Stimulated activated naive CD8-positive, alpha-beta T cell treated with anti-CD3 and anti-CD28 coated beads, Interleukin-15, Interleukin-2, amounts not matched to agents 100 ng/mL and 50 ng/mL, for 24 hours (primary cell): ENCODE data around the gene C1QTNF4.
"Not testable (repeated sequence)": the region's sequence is repeated elsewhere in the genome, so short reads cannot be mapped to it uniquely, and the experiment has no call there.

Experiments
- H3K27ac Mint-ChIP-seq: one replicate; pipeline ENCODE4 v1.8.0; 2021; ENCODE audit warnings: mild to moderate bottlenecking, mixed read lengths
- H3K27me3 Mint-ChIP-seq: one replicate; pipeline ENCODE4 v1.8.0; 2021; ENCODE audit warnings: mixed read lengths
- H3K36me3 Mint-ChIP-seq: one replicate; pipeline ENCODE4 v1.8.0; 2021; ENCODE audit warnings: low read depth, mixed read lengths
- H3K4me1 Mint-ChIP-seq: one replicate; pipeline ENCODE4 v1.8.0; 2021; ENCODE audit warnings: low read depth, mixed read lengths
- H3K4me3 Mint-ChIP-seq: one replicate; pipeline ENCODE4 v1.8.0; 2021; ENCODE audit warnings: mild to moderate bottlenecking, mixed read lengths
- H3K9me3 Mint-ChIP-seq: one replicate; pipeline ENCODE4 v1.8.0; 2021; ENCODE audit warnings: mixed read lengths

Gene C1QTNF4

DNA sequence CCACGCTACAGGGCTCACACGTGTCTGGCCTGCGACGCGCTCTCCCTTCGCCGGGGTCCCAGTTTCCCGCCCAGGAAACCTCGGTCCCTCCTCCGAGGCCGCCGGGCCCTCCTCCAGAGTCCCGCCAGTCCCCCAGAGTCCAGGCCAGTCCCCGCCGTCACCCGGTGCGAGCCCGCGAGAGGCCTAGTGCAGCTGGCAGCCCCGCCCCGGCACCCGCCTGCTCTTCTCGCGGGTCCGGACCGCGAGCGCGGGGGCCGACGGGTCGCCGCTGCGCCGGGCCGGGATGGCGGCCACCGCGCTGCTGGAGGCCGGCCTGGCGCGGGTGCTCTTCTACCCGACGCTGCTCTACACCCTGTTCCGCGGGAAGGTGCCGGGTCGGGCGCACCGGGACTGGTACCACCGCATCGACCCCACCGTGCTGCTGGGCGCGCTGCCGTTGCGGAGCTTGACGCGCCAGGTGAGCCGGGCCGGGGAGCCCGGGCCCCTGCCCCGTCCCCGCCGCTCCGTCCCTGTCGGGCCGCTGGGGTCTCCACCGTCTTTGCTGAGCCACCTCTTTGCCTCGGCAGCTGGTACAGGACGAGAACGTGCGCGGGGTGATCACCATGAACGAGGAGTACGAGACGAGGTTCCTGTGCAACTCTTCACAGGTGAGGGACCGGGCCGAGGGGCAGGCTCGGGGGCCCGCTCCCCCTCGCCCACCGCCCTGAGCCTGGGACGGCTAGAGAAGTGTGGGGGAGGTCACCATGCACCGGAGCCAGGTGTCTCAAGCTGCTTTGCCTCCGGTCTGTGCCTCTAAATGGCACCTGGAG lies 28.7 kb downstream of the C1QTNF4 start, which contains the start of gene PTPMT1:
Gene PTPMT1 (plus strand): TSS at position 260 of the 809 bp plus-strand sequence. CDS start 24 bp downstream, at position 284.
- no peaks in the 10 kb centered on the region for H3K27me3 Mint-ChIP-seq
- H3K9me3 Mint-ChIP-seq: no peaks in the 10 kb centered on the region
- H3K36me3 Mint-ChIP-seq: peaks cover 11% of the 10 kb centered on the region
- peak within 1 kb of the TSS; percentile 88 for H3K4me3 Mint-ChIP-seq
- peaks cover 46% of the 10 kb centered on the region for H3K4me1 Mint-ChIP-seq
- H3K27ac Mint-ChIP-seq: peak within 1 kb of the TSS; percentile 87

DNA sequence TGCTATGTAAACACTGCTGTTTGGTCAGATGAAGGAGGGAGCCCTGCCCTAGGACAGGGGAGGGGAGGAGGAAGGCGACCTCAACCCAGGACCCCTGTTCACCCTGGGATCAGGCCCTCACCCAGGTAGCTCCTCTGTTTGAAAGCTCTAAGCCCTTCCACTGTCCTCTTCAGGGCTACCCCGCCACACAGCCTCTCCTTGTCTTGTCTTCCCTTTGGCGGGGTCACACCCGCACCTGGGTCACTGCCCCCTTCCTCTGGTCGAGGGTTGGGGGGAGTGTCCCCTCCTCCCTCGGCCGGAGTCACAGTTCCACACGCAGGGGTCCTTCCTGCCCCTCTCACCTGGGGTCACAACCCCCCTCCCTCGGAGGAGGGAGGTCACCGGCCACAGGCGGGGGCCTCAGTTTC lies 29.3 kb downstream of the C1QTNF4 start:
- Mint-ChIP-seq H3K4me1 (peaks cover 46% of the 10 kb centered on the region), H3K27me3 (no peaks in the 10 kb centered on the region), H3K36me3 (peaks cover 7% of the 10 kb centered on the region), H3K4me3 (peak overlapping the region; percentile 88), H3K9me3 (no peaks in the 10 kb centered on the region), H3K27ac (peak overlapping the region; percentile 87)

DNA sequence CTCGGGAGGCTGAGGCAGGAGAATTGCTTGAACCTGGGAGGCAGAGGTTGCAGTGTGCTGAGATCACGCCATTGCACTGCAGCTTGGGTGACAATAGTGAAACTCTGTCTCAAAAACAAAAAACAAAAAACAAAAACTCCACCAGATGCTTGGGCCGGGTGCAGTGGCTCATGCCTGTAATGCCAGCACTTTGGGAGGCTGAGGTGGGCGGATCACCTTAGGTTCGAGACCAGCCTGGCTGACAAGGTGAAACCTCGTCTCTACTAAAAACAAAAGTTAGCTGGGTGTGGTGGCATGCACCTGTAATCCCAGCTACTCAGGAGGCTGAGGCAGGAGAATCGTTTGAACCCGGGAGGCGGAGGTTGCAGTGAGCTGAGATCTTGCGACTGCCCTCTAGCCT lies 29.8 kb downstream of the C1QTNF4 start:
- H3K27ac Mint-ChIP-seq: peak overlapping the region; percentile 31
- H3K36me3 Mint-ChIP-seq, H3K27me3 Mint-ChIP-seq, H3K9me3 Mint-ChIP-seq: not testable (repeated sequence)
- H3K4me1 Mint-ChIP-seq: peaks cover 46% of the 10 kb centered on the region
- peak overlapping the region; percentile 88 for H3K4me3 Mint-ChIP-seq

DNA sequence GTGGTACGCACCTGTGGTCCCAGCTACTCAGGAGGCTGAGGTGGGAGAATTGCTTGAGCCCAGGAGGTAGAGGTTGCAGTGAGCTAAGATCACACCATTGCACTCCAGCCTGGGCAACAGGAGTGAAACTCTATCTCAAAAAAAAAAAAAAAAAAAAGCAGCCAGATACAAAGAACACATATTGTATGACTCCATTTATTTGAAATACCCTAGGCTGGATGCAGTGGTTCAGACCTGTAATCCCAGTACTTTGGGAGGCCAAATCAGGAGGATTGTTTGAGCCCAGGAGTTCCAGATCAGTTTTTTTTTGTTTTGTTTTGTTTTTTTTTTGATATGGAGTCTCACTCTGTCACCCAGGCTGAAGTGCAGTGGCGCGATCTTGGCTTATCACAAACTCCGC lies 31.8 kb downstream of the C1QTNF4 start:
- not testable (repeated sequence) for H3K4me3 Mint-ChIP-seq, H3K27ac Mint-ChIP-seq, H3K27me3 Mint-ChIP-seq, H3K36me3 Mint-ChIP-seq, H3K9me3 Mint-ChIP-seq
- peaks cover 46% of the 10 kb centered on the region for H3K4me1 Mint-ChIP-seq

DNA sequence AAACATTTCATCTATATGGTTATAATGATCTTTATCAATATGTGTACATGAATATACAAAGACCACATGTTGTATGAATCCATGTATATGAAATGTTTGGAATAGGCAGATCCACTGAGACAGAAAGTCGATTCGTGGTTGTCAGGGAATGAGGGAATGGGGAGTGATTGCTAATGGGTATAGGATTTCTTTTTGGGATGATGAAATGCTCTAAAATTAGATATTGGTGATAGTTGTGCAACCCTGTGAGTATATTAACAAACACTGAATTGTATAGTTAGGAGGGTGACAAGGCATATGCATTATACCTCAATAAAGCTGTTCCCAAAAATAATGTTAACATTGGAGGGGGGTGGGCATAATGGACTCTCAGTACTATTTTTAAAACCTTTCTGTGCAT lies 33.8 kb downstream of the C1QTNF4 start:
- Mint-ChIP-seq H3K36me3 (no peaks in the 10 kb centered on the region), H3K27me3 (no peaks in the 10 kb centered on the region), H3K27ac (no peak overlapping the region), H3K9me3 (no peaks in the 10 kb centered on the region), H3K4me1 (peaks cover 32% of the 10 kb centered on the region), H3K4me3 (no peak overlapping the region)

DNA sequence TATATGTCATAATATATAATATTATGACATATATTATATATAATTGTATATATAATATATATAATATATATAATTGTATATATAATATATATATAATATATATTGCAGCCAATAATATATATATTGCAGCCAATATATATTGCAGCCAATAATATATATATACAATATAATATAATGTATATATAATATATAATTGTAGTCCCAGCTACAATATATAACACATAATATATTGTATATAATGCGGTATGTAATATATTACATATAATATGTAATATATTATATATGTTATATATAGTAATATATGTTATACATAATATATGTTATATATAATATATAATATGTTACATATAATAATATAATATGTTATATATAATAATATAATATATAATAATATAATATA lies 35.5 kb downstream of the C1QTNF4 start:
- Mint-ChIP-seq H3K9me3 (no peaks in the 10 kb centered on the region), H3K27ac (no peak overlapping the region), H3K27me3 (no peaks in the 10 kb centered on the region)

DNA sequence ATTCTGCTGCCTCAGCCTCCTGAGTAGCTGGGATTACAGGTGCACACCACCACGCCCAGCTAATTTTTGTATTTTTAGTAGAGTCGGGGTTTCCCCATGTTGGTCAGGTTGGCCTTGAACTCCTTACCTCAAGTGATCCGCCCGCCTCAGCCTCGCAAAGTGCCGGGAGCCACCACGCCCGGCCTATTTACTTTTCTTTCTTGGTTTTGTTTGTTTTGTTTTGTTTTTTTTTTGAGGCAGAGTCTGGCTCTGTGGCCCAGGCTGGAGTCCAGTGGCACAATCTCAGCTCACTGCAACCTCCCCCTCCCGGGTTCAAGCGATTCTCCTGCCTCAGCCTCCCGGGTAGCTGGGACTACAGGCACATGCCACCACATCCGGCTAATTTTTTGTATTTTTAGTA lies 37.2 kb downstream of the C1QTNF4 start:
- not testable (repeated sequence) for H3K27ac Mint-ChIP-seq, H3K4me3 Mint-ChIP-seq, H3K9me3 Mint-ChIP-seq, H3K36me3 Mint-ChIP-seq, H3K27me3 Mint-ChIP-seq
- peaks cover 11% of the 10 kb centered on the region for H3K4me1 Mint-ChIP-seq

More for the DNA sequence above, 35.5 kb downstream of the C1QTNF4 start:
- Mint-ChIP-seq H3K4me1 (peaks cover 16% of the 10 kb centered on the region), H3K36me3 (no peaks in the 10 kb centered on the region), H3K4me3 (no peak overlapping the region)

DNA sequence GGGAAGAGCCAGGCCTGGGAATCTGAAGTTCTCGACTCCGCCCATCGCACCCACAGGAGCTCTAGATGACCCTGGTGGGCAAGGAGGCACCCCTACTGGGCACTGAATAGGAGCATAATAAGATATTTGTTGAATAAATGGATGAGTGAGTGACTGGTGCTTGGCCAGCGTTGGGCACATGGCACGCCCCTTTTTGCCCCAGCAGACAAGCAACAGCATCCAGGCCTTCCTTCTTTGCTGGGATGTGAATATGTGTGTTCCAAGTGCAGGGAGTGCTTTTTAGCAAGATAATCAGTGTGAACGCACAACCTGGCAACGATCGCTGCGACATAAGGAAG lies 40.8 kb downstream of the C1QTNF4 start:
- Mint-ChIP-seq H3K4me1 (peaks cover 39% of the 10 kb centered on the region), H3K9me3 (no peaks in the 10 kb centered on the region), H3K27ac (peak overlapping the region; percentile 31), H3K27me3 (no peaks in the 10 kb centered on the region), H3K4me3 (peak overlapping the region; percentile 98), H3K36me3 (peaks cover 27% of the 10 kb centered on the region)

DNA sequence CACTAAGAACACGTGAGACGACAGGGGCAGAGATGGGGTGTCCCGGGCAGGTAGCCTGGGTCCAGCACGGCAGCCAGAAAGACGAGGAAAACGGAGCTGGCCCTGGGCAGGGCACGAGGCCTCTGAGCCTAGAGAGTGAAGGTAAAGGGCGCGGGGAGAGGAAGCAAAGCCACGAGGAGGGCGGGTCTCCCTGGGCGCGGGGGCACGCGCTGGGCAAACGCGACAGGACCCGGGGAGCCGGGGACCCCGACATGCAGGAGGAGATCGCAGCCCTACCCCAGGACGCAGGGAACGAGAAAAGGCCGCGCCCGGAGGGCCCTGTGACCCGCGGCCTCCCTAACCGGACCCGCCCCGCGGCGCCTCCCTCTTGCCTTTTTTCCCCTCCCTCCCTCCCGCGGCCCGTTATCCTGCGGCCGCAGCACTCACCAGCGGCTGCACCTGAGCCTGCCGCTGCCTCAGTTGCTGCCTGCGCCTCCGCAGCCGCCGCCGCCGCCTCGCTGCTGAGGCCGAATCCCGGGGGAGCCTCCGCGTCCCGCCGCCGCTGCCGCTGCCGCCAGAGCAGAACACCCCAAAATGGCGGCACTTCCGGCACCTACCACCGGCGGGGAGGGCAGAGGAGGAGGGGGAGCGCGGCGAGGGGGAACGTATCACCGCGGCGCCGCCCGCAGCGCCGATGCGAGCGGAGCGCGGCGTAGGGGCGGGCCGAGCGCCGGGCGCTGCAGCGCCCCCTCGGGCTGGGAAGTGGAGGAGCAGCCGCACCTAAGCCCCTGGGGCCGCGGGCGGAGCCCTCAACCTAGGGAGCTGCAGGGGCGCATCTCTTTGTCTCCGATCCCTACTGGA lies 41.4 kb downstream of the C1QTNF4 start, which contains the start of gene CELF1:
Gene CELF1 (minus strand): TSS at position 567 of the 840 bp plus-strand sequence. CDS start 53,609 bp downstream, outside the sequence.
- peak within 1 kb of the TSS; percentile 97 for H3K27ac Mint-ChIP-seq

DNA sequence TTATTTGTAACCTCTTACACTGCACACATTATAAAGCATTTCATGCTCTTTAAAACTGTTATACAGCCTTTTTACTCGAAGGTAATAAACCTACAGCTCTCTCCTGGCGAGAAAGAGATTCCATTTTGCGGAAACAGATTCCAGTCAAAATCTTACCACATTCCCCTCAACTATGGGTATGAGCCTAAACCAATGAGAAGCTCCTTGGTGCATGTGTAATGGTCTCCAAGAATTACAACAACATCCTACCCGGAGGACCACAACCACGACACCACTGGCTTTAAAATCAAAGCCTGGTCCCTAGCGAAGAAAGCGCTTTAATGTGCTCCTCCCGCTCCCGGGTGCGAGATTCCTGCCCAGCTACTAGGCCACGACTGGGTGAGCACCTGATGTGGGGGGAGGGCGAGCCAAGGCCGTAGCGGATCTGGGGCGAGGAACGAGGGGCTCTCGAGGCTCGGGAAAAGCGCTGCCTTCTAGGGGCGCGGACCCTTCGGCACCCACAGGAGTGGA lies 42.1 kb downstream of the C1QTNF4 start:
- Mint-ChIP-seq H3K36me3 (peaks cover 38% of the 10 kb centered on the region), H3K27me3 (no peaks in the 10 kb centered on the region), H3K4me1 (peaks cover 50% of the 10 kb centered on the region), H3K27ac (peak overlapping the region; percentile 97), H3K4me3 (peak overlapping the region; percentile 98), H3K9me3 (no peaks in the 10 kb centered on the region)

More for the DNA sequence above, 41.4 kb downstream of the C1QTNF4 start, which contains the start of gene CELF1:
- peak within 1 kb of the TSS; percentile 98 for H3K4me3 Mint-ChIP-seq
- H3K9me3 Mint-ChIP-seq: no peaks in the 10 kb centered on the region
- H3K4me1 Mint-ChIP-seq: peaks cover 45% of the 10 kb centered on the region
- peaks cover 33% of the 10 kb centered on the region for H3K36me3 Mint-ChIP-seq
- no peaks in the 10 kb centered on the region for H3K27me3 Mint-ChIP-seq

DNA sequence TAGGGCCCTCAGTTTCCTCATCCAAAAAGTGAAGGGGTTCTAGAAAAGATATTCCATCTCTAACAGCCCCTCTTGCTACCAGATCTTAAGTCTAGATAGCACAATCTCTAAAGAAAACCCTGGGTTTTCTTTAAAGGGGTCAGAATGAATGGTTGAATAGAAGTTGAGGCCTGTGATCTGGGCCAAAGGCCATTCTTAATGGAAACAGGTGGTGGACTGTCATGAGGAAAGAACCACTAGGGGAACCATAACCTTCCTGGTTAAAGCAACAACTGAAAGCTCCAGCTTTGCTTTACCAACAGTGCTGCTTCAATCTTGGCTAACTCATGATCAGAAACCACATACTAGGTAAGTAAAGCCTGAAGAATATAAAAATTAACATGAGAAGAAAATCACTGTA lies 43.1 kb downstream of the C1QTNF4 start:
- Mint-ChIP-seq H3K9me3 (no peaks in the 10 kb centered on the region), H3K36me3 (peaks cover 45% of the 10 kb centered on the region), H3K27me3 (no peaks in the 10 kb centered on the region), H3K4me1 (peaks cover 57% of the 10 kb centered on the region), H3K27ac (peak overlapping the region; percentile 87), H3K4me3 (peak overlapping the region; percentile 98)

DNA sequence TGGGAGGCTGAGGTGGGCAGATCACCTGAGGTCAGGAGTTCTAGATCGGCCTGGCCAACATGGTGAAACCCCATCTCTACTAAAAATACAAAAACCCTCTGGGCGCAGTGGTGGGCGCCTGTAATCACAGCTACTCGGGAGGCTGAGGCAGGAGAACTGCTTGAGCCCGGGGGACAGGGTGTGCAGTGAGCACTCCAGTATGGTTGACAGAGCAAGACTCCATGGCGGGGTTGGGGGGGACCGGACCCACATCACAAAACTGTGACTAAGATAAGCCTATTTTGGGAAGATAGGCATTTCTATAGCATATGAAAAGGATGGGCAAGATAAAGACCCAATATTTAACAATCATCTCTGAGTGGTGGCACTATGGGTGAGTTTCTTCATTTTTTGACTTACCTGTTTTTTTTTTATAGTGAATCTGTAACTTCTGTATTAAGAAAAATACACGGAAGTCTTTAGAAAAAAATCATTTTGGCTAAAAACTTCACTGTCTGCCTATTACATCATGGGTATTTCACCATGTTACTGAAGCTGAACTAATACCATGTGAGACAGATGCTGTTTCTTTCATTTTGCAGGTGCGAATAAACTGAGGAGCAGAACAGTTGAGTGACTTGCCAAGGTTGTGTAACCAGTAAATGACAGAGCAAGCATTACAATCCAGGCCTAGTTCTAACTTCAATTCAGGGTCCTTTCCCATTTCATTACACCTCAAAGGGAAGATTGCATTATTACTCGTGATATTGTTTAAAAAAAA lies 43.7 kb downstream of the C1QTNF4 start:
- no peaks in the 10 kb centered on the region for H3K9me3 Mint-ChIP-seq
- H3K27ac Mint-ChIP-seq: peak overlapping the region; percentile 80
- H3K4me1 Mint-ChIP-seq: peaks cover 57% of the 10 kb centered on the region
- H3K27me3 Mint-ChIP-seq: no peaks in the 10 kb centered on the region
- peak overlapping the region; percentile 98 for H3K4me3 Mint-ChIP-seq
- peaks cover 45% of the 10 kb centered on the region for H3K36me3 Mint-ChIP-seq

DNA sequence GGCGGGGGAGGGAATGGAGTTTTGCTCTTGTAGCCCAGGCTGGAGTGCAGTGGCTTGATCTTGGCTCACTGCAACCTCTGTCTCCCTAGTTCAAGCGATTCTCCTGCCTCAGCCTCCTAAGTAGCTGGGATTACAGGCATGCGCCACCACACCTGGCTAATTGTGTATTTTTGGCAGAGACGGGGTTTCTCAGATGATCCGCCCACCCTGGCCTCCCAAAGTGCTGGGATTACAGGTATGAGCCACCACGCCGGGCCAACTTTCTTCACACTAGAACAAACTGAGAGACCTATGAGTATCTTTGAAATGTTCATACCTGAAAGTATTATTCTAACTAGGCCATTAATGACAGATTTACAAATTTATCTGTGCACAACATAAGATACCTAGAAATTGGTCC lies 47.9 kb downstream of the C1QTNF4 start:
- not testable (repeated sequence) for H3K4me3 Mint-ChIP-seq, H3K27ac Mint-ChIP-seq, H3K9me3 Mint-ChIP-seq, H3K27me3 Mint-ChIP-seq
- Mint-ChIP-seq H3K36me3 (peaks cover 52% of the 10 kb centered on the region), H3K4me1 (peaks cover 81% of the 10 kb centered on the region)

DNA sequence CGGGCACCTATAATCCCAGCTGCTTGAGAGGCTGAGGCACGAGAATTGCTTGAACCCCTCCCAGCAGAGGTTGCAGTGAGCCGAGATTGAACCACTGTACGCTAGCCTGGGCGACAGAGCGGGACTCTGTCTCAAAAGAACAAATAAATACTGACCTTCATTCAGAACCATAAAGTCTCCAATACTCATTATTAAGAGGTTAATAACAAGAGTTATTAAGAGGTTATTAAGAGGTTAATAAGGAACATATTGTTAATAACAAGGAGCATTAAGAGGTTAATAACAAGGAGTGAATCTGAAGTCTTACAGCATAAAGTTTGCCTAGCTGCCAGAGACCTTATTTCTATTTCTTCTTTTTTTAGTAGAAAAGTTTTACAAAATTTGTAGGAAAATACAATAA lies 48.9 kb downstream of the C1QTNF4 start:
- Mint-ChIP-seq H3K9me3 (no peaks in the 10 kb centered on the region), H3K36me3 (peaks cover 48% of the 10 kb centered on the region), H3K27me3 (no peaks in the 10 kb centered on the region), H3K4me1 (peaks cover 81% of the 10 kb centered on the region), H3K4me3 (no peak overlapping the region), H3K27ac (no peak overlapping the region)
